ENCODE data around the gene DISC1. TPM values are rescaled to one million over a fixed set of nuclear protein-coding genes. Genes with fewer than 3 reads are reported as not detected.
"Not testable (repeated sequence)": the region's sequence is repeated elsewhere in the genome, so short reads cannot be mapped to it uniquely, and the experiment has no call there.

The DISC1 gene
- total RNA-seq, 1 experiment from 2014 or later = 2.1 TPM

GRCh38 chr1:231666937-231667608, 40.5 kb downstream of the DISC1 start:
- DNase-seq (ENCODE audit: unreplicated experiment) = no peak
- no peaks in the 10 kb centered on the region for H3K27me3 Mint-ChIP-seq (ENCODE audit: insufficient read depth, unreplicated experiment)
- CTCF ChIA-PET = interaction anchor here (0.9 to 1.8 kb wide), 3 partner anchors 8 to 90 kb away, joined by 3 to 7 read pairs (median 3); no protein-coding TSS in a partner anchor
- no peaks in the 10 kb centered on the region for H3K36me3 Mint-ChIP-seq (ENCODE audit: insufficient read depth, unreplicated experiment)
- H3K4me3 Mint-ChIP-seq (ENCODE audit: unreplicated experiment) = no peak overlapping the region
- BruUV-seq (replicated peaks) = no TSS peak
- H3K9me3 Mint-ChIP-seq (ENCODE audit: unreplicated experiment) = peaks cover 18% of the 10 kb centered on the region
- peaks cover 10% of the 10 kb centered on the region for H3K4me1 Mint-ChIP-seq (ENCODE audit: insufficient read depth, unreplicated experiment)
- no peak for TF ChIP-seq CTCF (IDR thresholded peaks at IDR 0.05; ENCODE audit: unreplicated experiment)
- intact Hi-C loops (cut with micrococcal nuclease) = no loop called here
- POLR2A ChIA-PET = interaction anchor here (0.8 to 1.4 kb wide), 2 partner anchors 15 to 23 kb away, joined by 3 read pairs; no protein-coding TSS in a partner anchor
- no peak overlapping the region for H3K27ac Mint-ChIP-seq (ENCODE audit: low read depth, unreplicated experiment)

DNA sequence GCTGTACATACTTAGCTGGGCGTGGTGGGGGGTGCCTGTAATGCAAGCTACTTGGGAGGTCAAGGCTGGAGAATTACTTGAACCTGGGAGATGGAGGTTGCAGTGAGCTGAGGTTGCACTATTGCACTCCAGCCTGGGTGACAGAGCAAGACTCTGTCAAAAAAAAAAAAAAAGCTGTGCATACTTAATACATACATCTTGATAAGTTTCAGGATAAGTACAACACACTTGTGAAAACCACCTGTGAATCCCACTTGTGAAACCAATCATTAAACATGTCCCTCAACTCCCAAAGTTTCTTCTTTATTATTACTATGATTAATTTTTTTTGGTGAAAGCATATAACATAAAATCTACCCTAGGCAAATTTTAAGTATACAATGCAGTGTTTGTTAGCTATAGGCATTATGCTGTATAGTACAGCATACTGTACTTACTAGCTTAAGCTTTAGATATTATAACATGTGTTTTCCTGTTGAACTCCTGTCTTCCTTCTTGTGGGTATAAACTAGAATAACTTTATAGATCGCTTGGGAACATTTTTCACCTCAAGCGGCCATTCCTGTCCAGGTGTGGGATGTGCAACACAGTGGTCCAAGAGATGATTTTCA, 41.4 kb downstream of the DISC1 start:
- no peak for DNase-seq (ENCODE audit: unreplicated experiment)
- H3K4me3 Mint-ChIP-seq (ENCODE audit: unreplicated experiment) = no peak overlapping the region
- intact Hi-C loops (cut with micrococcal nuclease) = no loop called here
- H3K4me1 Mint-ChIP-seq (ENCODE audit: insufficient read depth, unreplicated experiment) = peaks cover 4% of the 10 kb centered on the region
- H3K9me3 Mint-ChIP-seq (ENCODE audit: unreplicated experiment) = peaks cover 23% of the 10 kb centered on the region
- H3K27me3 Mint-ChIP-seq (ENCODE audit: insufficient read depth, unreplicated experiment) = no peaks in the 10 kb centered on the region
- no peak overlapping the region for H3K27ac Mint-ChIP-seq (ENCODE audit: low read depth, unreplicated experiment)
- no TSS peak for BruUV-seq (replicated peaks)
- no peak for TF ChIP-seq CTCF (IDR thresholded peaks at IDR 0.05; ENCODE audit: unreplicated experiment)
- ChIA-PET CTCF (interaction anchor here (0.6 to 1.3 kb wide), 5 partner anchors 7 to 394 kb away, joined by 3 read pairs; no protein-coding TSS in a partner anchor), POLR2A (interaction anchor here (0.5 kb wide), 1 partner anchor 42 kb away, joined by 3 read pairs; no protein-coding TSS in a partner anchor)
- H3K36me3 Mint-ChIP-seq (ENCODE audit: insufficient read depth, unreplicated experiment) = no peaks in the 10 kb centered on the region

GRCh38 chr1:231668826-231669225, 42.2 kb downstream of the DISC1 start:
- Mint-ChIP-seq H3K4me3 (ENCODE audit: unreplicated experiment) (no peak overlapping the region), H3K36me3 (ENCODE audit: insufficient read depth, unreplicated experiment) (no peaks in the 10 kb centered on the region), H3K27ac (ENCODE audit: low read depth, unreplicated experiment) (no peak overlapping the region), H3K4me1 (ENCODE audit: insufficient read depth, unreplicated experiment) (no peaks in the 10 kb centered on the region), H3K9me3 (ENCODE audit: unreplicated experiment) (peaks cover 23% of the 10 kb centered on the region), H3K27me3 (ENCODE audit: insufficient read depth, unreplicated experiment) (no peaks in the 10 kb centered on the region)
- no peak for DNase-seq (ENCODE audit: unreplicated experiment)
- TF ChIP-seq CTCF (IDR thresholded peaks at IDR 0.05; ENCODE audit: unreplicated experiment) = no peak
- intact Hi-C loops (cut with micrococcal nuclease) = no loop called here
- BruUV-seq (replicated peaks) = no TSS peak
- ChIA-PET CTCF (interaction anchor here (0.6 kb wide), 1 partner anchor 54 kb away, joined by 4 read pairs; no protein-coding TSS in a partner anchor), POLR2A (interaction anchor here (0.5 to 0.6 kb wide), 2 partner anchors 110 to 326 kb away, joined by 3 read pairs; no protein-coding TSS in a partner anchor)

GRCh38 chr1:231669864-231670621, 43.5 kb downstream of the DISC1 start:
- intact Hi-C loops (cut with micrococcal nuclease); H3K36me3 Mint-ChIP-seq (ENCODE audit: insufficient read depth, unreplicated experiment): not testable (repeated sequence)

More at GRCh38 chr1:231669864-231670621, 43.5 kb downstream of the DISC1 start:
- peaks cover 23% of the 10 kb centered on the region for H3K9me3 Mint-ChIP-seq (ENCODE audit: unreplicated experiment)
- H3K27me3 Mint-ChIP-seq (ENCODE audit: insufficient read depth, unreplicated experiment); POLR2A ChIA-PET; CTCF ChIA-PET; H3K4me1 Mint-ChIP-seq (ENCODE audit: insufficient read depth, unreplicated experiment); H3K27ac Mint-ChIP-seq (ENCODE audit: low read depth, unreplicated experiment); DNase-seq (ENCODE audit: unreplicated experiment); BruUV-seq (replicated peaks); H3K4me3 Mint-ChIP-seq (ENCODE audit: unreplicated experiment): not testable (repeated sequence)

Data from MCF 10A (cell line).